HG03025 (cell line): Measurements from ENCODE around the gene PKIB.
"Not testable (repeated sequence)": the region's sequence is repeated elsewhere in the genome, so short reads cannot be mapped to it uniquely, and the experiment has no call there.

Source experiments
- ATAC-seq: cut with Tn5 transposase; IDR thresholded peaks from one replicate; pipeline ENCODE4 v1.9.1; 2021; ENCODE audit warnings: mild to moderate bottlenecking, moderate library complexity; ENCODE audit not compliant: unreplicated experiment, low FRiP score

PKIB gene

DNA sequence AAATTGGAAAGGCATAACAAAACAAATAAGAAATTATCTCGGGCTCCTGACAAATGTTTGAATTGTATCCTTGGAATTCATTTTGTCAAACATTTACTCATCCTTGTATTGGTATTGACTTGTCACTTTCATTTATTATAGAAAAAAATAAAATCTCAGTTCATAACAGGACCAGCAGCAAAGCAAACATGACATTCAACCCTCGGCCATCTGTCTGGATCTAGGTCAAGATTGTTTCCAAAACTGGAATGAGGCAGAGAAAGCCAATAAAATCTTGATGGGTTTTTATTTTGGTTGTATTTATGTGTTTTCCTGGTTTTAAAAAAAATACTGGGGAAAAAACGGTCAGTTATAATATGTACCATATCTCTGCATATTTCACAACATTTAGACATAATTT is 126.4 kb downstream of the PKIB start:
- ATAC-seq: no peak

DNA sequence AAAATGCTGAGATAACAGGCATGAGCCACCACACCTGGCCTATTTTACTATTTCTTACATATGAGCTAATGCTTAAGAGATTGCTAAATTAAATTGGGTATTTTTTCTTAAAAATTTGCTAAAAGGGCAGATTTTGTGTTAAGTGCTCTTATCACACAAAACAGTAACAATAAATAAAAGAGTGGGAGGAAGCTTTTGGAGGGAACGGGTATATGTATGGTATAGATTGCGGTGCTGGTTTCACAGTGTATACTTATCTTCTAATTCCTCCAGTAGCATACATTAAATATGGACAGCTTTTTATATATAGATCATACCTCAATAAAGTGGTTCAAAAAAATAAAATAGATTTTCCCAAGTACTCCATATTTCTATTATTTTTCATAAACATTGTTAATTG is 129.9 kb downstream of the PKIB start:
- ATAC-seq: no peak

DNA sequence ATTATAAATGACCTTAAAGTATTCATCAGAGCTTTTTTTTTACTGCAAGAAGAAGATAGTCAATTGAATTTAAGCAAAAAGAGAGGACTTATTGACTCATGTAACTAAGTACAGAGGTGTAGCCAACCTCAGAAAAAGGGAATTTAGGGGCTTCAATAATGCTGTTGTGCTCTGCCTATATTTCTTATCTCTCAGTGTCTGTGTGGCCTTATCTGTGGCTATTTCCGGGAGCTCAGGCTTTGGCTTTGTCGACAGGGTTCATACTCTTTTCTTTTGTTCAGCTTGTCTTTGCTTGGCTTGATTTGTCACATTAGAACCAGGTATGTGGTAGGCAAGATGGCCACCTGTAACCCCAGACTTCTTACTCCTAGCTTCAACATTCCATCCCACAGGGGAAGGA is 130.7 kb downstream of the PKIB start:
- no peak for ATAC-seq

DNA sequence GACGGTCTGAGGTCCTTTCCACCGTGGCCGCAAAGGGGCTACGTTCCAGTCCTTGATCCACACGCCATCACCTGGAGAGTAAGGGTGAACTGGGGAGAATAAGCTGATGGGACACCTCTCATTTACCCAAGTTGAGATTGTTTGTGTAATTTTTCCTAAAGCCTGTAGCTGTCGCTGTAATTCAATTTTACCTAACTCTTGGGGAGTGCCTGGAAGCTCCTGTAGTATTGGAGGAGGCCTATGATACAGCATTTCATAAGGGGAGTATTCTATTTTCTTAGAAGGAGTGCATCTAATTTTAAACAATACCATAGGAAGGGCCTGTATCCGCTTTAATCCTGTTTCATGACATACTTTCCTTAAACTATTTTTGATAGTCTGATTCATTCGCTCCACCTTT is 134.0 kb downstream of the PKIB start:
- ATAC-seq: not testable (repeated sequence)

DNA sequence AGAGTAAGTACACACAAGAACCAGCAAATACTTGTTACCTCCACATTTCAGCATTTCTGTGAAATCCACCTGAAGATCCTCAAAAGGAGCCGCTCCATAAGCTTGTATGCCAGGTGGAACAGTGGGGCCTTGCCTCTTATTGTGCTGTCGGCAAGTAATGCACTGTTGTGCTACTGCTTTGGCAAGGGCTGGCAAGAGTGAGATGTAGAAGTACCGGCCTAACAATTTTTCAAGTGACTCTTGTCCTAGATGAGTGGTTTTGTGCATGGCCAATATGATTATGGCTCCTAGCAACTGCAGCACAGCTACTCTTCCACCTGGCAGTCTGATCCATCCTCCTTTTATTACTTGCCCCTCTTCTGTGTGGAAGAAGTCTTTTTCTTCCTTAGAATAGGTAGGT is 134.7 kb downstream of the PKIB start:
- ATAC-seq: not testable (repeated sequence)

DNA sequence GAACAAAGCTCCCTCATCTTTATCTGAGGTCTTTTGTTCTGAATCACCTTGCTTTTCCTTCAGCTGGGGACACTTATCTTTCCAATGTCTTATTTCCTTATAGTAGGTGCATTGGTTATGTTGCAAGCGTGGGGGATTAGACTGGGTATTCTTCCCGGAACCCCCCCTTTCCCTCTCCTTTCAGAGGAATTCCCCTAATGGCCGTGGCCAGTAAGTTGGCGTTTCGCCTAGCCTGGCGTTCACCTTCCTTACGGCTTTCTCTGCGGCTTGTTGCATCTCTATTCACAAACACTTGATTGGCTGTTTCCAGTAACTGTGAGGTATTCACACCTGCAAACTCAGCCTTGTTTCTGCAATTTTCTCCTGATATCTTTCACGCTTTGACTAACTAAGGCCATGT is 136.5 kb downstream of the PKIB start:
- no peak for ATAC-seq

DNA sequence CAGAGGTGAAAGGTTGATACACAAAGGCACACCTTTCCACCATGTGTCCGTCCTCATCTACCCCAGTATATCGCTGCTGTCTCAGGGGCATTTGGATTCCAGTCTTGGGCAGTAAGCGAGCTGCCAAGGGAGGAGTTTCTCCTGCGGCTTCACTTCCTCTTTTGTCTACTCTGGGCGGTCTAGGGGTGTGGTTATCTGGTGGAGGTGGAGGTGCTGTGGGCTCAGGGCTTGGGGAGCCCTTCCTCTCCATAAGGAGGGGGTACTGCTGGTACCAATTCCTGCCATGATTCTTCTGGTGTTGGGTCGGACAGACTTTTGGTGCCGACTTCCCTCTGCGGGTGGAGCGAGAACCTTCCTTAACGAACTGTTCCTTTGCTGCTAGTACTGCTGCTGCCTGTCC is 137.4 kb downstream of the PKIB start:
- ATAC-seq: no peak

DNA sequence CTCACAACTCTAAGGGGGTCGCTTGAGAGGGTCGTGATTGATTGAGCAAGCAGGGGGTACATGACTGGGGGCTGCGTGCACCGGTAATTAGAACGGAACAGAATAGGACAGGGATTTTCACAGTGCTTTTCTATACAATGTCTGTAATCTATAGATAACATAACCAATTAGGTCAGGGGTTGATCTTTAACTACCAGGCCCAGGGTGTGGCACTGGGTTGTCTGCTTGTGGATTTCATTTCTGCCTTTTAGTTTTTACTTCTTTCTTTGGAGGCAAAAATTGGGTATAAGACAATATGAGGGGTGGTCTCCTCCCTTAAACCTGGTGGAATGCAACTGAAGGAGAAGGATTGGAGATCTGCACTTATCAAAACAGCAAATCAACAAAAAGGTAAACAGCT is 138.7 kb downstream of the PKIB start:
- not testable (repeated sequence) for ATAC-seq

DNA sequence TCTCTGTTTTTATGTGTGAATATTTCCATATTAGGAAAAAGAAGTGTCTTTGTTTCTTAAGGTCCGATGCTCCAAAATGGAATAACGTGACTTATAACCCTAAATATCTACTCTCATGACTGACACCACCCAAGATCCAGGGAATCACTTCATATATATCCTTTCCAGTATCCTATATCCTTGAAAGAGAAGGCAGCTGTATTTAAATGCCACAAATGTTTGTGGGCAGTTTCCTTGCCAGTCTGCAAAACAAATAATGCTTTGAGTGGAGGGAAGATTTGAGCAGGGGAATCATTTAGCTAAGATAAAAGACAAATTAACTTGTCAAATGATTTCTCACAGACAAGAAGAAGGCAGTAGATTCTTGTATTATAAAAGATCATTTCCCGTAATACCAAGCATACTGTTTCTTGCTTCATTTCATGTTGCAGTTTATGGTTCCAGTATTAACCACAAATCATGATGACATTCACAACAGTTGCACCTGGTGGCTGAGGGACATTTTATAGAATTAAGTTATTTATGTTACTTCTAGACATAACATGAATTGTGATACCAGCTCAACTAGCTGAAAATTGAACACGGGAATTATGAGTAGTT is 139.3 kb downstream of the PKIB start:
- ATAC-seq: no peak

DNA sequence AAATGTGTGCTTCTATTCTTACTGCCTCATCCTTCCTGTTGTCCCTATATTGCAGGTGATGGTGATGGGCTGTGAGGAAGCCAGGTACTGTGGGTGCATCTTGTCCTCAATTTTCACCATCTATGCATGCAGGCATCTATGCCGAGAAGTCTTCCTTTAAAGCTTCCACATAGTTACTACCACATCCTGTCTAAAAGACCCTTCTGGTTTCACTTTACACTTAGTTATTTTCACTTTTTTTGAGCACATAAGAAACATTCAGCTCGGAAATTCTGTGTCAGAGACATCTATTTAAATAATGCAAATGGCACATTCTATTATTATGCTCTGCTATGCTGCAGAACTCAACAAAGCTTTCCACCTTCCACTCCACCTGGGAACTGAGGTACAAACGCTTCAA is 141.1 kb downstream of the PKIB start:
- peak; percentile 72 for ATAC-seq

DNA sequence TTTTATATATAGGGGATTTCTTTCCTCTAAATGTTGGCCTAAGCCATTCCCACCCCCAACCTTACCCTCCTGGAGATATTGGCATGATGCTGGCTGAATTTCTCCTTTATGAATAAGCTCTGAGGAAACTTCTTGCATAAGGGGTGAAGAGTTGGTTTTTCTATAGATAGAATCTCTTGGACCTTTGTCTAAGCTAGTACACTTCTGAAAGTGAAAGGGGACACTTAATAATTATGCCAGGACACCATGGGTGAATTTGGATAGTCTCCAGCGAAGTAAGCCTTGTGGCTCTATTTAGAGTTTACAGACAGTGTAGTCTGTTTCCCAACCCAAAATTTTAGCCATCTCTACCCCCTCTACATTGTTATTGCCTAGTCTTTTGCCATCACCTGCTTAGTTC is 142.3 kb downstream of the PKIB start:
- no peak for ATAC-seq

DNA sequence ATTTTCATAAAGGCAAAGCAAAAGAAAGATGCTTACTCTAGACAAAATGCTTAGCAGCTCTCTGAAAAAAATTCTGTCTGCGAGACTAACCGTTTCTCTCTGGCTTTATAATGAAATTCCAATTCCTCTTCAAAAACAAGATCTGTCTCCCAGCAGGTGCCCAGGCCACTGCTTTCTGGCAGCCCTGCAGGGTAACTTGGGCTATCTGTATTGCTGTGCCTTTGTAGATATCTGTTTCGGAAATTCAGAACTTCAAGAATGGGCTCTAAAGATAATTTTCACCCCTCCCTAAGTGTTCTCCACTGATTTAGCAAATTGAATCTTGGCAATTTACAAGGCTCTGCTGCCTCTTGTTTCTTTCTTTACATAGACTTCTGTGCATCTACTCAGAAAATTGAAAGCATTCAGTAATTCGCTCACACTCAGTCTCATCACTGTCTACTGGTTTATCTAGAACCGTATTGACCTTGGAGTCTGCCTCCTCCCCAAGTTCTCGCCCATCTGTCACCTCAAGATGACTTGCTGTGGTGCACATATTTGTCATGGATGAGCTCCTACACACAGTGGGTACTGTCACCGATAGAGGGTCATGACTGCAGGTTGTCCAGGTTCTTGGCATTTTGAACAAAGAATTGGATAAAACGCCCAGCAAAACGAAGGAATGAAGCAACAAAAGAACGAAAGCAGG is 142.9 kb downstream of the PKIB start:
- no peak for ATAC-seq

DNA sequence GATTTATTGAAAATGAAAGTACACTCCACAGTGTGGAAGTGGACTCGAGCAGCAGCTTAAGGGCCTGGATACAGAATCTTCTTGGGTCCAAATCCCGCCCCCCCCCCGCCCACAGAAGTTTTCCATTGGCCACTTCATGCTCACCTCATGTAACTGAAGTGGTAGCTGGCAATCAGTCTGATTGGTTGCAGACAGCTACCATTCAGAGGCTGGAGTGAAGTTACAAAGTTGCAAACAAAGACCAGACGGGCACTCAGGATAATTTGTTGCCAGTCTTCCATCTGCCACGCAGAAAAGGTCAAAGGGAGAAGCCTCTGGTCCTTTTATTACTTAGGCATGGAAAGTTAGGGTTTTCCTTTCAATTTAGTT is 143.5 kb downstream of the PKIB start:
- ATAC-seq: no peak

DNA sequence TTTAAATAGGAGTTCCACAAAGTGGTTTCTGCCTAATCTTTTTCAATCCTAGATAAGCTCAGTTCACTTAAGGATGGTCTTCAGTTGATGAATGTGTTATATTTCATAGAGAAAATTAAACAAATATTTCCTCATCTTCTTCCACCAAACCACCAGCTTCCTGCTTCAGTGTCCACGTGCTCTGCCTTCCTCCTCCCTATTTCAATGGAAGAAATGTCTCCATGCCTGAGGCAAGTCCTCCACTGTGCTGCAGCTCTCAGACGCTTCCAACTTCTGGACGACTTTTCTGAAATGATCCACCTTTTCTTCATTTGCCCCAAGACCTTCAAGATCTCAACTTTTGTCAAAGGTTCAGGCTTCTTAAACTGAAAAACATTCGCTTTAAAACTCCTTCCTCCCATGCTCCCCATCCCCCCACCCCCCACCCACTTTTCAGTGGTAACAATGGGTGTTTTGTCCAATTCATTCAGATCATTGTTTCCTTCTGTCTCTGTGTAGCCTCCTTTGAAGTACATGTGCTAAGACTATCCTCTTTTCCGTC is 144.1 kb downstream of the PKIB start:
- ATAC-seq: no peak

DNA sequence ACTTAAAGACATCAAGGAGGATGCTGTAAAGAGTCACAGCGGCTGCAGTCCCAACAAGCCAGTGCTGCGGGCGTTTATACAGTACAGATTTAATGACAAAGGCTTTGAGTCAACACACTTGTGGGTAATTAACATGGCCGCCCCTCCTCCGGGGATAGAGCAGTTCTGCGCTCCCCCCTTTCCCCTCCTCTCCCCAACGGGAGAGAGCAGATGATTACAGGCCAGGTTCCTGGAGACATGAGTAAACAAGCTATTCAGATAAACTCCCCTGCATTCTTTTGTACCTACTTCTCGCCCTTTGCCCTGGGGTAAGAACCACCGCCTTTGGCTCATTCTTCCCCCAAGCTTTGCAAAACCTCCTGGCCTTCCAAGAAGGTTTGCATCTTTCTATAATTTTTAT is 145.7 kb downstream of the PKIB start:
- no peak for ATAC-seq

DNA sequence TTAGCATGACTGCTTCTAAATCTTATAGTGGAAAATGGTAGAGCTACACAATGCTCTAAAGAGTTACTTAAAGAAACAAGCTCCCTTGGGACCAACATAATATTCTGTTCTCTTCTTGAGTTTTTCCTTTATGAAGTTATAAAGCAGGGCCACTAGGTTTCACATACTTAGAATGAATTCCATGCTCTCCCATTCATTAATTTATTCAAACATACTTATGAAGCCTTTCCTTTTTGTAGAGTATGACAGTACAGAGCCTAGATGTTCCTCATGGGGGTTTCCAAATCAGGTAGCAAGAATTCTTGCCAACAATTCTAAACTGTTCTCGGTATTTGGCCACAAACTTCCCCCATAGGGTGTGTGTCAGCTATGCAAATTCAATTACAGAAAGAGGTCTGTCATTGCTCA is 148.7 kb downstream of the PKIB start:
- ATAC-seq: peak; percentile 80

DNA sequence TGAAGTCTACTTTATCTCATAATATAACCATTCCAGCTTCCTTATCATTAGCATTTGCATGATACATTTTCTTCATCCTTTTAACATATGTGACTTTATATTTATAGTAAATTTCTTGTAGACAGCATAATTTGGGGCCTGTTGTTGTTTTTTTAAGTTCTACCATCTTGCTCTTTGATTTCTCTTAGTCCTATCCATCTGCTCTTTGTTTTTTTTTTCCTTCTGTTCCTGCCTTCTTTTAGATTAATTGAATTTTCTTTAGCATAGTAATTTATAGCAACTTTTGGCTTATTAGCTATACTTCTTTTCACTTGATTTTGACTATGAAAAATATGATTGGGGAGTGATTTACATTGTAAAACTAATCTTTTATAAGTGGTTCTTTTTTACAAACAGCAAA is 150.1 kb downstream of the PKIB start:
- no peak for ATAC-seq

DNA sequence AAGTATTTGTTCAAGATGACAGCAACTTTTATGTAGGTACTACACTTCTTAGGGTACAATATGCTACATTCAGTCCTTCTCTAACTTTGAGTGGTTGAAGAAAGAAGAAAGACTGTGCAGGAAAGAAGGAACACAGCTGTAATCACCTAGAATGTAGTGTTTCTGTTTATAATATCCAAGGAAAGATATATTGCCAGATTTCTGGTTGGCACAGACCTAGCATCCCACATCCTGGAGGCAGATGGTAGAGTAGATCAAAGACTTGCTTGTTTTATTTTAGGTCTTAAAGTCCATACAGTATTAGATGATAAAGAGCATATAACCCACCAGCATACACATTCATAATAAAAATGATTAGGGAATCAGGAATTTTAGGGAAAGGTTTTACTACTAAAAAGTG is 156.1 kb downstream of the PKIB start:
- no peak for ATAC-seq

DNA sequence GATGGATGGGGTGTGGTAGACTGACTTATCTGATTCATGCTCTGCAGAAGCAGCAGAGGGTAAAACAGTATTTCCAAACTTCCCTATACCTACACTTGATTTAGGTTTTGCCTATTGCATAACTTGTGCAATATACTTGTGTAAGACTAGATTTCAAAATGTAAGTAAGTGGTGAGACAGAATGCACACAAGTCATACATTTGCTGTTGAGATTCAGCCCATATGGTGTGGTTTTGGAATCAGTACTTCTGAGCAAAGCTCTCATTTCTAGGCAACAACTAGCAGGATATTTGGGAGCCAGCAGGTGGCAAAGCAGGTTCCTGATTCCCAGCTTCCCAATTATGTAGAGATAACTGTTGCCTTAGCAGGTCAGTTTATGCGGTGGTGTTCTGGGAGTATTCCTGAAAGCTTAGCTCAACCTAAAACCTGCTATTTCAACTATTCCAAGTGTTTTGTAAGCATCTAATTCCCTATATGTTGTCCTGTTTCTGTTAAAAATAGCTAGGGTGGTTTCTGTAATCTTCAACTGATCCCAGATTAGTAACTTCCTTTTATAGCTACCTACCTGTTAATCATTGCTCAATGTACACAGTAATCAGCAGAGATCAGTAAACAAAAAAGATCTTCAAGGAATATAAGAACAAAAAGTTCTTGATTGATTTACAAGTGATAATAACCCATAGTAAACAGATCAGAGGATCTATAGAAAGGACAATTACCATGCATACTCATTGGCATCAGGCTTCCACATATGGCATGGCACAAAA is 160.8 kb downstream of the PKIB start:
- ATAC-seq: no peak

DNA sequence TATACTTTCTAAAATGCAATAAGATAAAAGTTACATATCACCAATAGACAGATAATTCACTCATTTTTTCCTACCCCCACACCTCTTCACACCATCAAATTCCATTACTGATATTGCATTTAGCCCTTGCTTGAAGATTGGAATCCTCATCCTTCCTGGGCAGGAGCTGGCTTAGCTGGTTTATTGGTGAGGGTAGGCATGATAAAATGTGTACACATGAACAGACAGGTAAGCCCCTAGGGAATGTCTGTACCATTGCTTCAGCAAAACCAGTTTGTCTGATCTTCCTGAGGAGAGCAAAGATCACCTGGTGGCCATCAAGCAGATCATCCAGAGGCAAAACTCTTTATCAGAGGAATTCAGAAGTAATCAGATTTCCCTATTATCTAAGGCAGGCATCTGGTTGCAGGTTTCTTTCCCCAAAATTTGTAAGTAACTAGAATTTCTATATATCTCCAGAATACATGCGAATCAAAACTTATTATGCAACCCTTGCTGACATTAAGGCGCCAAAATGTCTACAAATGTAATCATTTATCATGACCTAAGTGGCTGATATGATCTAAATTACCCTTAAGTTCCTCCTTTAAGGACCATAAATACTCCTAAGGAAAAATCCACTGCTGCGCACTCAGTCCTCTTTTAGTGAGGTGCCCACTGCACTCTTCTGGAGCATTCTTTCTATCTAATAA is 162.7 kb downstream of the PKIB start:
- ATAC-seq: no peak
